Stimulated activated CD4-positive, alpha-beta T cell treated with anti-CD3 and anti-CD28 coated beads, Interleukin-4, amount 100 ng/mL, for 24 hours (primary cell): Measurements from ENCODE around the gene PRKCA.

Experiments
- DNase-seq: peaks from one replicate; pipeline ENCODE4 v3.0.0-alpha.2; 2020

The PRKCA gene

DNA sequence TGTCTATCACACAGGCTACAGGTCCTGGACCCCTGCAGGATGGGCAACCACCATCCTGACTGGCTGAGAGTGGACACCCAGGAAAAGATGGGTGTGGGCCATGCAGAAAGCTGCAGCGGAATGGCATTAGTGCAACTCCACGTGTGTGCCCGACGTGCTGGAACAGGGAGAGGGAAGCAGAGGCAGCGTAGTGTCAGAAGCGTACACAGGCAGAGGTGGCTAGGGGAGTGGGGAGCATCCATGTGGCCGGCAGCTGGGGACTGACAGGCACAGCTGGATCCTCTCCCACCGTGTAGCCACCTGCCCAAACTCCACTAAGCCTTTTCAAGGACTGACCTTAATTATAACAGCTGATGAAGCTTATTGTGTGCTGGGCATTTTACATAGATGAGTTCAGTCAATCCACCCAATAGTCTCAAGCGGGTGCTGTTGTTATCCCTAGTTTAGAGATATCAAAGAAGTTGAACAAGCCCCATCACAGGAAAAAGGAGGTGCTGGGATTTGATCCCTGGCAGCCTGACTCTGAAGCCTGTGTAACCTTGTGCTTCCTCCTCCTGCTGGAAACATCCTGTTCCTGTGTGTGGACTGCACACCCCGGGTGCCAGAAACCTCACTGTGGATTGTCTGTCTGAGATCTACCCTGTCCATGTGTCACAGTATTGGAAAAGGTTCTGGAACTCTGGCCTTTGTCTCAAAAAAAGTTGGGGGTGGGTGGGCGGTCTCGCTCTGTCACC is 114.0 kb downstream of the PRKCA start:
- no peak for DNase-seq

DNA sequence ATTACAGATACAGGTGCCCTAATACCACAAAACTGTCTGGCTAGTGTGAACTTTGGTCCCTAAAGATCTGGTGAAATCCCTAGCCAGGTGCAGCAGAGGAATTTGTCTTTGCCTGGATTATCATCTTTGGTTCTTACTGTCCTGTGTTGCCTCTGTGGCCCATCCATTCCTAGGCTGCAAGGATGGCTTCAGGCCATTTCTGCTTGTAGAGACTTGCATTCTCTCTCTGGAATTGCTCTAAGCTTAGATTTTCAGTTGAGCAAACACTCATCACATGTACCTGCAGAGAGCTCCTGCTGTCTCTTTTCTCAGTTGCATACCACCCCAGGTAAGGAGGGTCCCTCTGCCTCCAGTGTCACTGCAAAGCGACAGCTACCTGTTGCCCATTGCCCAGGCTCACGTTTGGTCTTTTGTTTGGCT is 114.9 kb downstream of the PRKCA start:
- DNase-seq, result no peak

DNA sequence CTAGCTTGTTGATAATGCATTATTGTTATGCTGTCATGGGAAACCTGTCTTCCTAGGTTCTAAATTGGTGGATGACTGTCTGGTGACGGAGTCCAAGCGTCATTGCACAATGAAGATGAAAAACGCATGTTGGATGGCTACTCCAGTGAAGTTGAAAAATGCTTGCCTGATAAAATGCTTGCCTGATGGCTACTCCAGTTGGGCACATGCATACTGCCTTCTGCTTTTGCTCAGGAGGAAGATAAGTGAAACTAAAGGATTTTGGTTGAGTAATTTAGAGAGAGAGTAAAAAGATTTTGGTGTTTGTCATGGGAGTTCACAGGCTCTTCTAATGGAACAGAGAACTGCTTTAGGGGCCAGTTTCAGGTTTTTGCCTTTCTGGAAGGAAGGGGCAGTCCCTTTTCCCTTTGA is 118.6 kb downstream of the PRKCA start:
- DNase-seq, result no peak

DNA sequence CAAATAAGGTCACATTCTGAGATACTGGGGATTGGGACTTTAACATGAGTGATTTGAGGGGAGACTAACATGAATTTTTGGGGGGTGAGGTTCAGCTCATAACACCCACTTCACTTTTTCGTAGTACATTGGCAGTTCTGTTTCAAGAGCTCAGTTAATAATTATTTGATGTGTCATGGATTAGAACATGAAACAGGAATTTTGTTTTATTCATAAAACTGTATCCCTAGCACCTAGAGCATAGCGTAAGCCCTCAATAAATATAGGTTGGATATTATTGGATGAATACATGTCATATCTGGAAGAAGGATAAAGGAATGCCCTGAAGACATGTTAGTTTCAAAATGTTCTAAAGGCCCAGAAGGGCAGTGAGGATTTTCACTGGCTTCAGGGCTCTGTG is 119.8 kb downstream of the PRKCA start:
- no peak for DNase-seq

DNA sequence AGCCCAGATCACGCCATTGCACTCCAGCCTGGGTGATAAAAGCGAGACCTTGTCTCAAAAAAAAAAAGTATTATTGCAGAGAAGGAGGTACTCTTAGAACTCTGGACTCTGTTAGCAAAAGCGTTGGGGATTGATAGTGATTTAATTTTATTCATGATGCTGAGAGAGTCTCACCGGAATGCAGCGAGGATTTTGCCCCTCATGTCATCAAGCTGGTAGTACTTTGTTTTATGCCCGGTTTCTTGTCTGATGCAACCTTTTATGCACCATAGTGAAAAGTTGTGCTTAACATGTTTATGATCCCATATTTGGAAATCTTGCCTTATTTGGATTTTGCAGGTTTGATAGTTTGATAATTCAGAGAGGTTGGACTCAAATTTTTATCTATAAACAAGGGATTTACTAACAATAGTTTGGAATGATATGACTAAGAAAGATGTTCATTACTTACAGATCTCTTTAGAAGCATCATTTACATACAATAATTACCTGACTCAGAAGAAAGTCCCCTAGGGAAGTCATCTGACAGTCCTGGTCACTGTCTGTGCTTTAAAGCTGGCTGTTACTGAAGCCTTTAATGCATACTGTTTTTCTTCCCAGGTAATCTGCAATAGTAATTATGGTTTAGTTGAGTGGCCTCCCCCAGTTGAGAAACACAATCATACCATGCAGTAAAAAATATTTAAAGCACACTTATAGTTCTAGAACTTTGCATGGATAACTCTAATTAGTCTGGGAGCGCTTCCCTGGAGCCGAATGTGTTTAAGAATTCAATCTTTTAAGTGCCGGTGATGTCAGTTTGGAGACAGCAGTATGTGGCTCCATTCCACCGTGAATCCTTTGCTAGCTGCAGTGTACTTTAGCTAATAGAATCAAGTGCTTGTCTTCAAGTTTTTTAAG is 120.9 kb downstream of the PRKCA start:
- no peak for DNase-seq

DNA sequence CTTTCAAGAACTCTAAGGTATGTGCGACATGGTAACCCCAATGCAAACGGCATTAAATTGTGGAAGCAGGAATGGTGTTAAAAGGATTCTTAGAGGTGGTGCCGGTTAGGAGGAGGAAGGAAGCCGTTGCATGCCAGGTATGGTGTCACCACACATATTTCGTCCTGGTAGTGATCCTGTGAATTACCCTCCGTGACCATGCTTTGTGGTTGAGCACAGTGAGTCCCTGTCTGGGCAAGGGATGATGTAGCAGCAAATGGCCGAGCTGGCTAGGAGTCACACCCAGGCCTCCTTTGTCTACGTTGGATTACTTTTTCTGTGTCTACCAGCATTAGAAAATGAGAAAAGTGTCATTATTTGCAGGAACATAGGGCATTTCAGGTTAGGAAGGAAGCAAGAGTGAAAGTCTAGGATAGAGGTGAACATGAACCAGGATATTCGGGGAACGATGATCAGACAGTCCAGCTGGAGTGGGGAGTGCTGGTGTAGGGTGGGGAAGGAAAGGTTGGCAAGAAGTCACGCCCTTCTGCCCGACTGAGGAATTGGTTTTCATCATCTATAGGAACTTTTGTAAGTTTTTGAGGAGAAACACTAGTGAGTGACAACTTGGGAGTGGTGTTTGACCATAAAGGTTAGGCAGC is 123.5 kb downstream of the PRKCA start:
- DNase-seq, result no peak

DNA sequence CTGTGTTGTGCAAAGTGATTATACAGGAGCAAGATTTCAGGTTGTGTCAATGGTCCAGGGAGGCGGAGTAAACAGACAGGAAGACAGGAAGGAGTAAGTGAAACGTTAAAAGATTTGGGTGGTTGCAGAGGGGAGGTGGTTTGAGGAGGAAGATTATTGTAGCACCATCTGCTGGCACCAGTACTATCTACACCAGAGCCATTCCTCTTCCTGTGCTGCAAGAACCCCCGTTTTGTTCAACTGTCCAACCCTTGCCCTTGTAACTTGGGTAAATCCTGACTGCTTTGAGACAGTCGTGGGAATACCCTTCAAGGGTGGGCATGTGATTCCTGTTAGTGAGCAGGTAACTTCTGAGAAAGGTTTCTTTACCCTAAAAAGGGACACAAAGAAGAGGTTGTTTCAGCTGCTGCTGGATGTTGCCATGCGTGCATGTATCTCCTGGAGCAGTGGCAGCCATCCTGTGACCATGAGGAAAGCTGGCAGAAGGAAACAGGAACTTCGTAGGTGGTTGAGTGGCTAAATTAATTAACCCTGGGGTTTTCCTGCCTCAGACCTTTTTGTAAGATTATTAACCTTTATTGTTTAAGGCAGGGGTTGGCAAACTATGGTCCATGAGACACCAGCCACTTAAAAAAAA is 124.1 kb downstream of the PRKCA start:
- peak; percentile 43 for DNase-seq

DNA sequence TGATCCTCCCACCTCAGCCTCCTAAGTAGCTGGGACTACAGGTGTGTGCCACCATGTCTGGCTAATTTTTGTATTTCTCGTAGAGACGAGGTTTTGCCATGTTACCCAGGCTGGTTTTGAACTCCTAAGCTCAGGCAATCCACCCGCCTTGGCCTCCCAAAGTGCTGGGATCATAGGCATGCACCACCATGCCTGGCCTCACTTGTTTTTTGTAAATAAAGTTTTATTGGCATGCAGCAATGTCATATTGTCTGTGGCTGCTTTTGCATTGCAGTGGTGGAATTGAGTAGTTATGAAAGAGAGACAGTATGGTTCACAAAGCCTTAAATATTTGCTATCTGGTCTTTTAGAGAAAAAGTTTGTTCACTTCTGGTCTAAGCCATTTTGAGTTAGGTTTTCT is 124.7 kb downstream of the PRKCA start:
- DNase-seq, result no peak

DNA sequence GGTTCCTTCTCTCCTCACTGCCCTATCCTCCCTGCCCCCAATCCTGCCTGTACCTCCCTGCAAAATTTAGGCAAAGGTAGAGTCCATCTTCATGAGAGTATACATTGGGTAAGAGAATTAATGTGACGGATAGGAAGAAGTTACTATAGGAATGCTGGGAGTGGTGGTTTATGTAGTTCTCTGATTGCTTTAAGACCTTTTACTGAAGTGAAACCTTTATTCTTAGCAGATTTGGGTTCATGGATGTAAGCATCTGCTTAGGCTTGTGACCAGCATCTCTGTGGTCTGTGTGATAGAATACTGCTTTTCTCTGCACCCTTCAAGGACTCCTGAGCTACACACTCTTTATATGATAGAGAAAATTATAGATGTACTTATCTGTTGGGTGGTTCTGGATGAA is 127.3 kb downstream of the PRKCA start:
- no peak for DNase-seq

DNA sequence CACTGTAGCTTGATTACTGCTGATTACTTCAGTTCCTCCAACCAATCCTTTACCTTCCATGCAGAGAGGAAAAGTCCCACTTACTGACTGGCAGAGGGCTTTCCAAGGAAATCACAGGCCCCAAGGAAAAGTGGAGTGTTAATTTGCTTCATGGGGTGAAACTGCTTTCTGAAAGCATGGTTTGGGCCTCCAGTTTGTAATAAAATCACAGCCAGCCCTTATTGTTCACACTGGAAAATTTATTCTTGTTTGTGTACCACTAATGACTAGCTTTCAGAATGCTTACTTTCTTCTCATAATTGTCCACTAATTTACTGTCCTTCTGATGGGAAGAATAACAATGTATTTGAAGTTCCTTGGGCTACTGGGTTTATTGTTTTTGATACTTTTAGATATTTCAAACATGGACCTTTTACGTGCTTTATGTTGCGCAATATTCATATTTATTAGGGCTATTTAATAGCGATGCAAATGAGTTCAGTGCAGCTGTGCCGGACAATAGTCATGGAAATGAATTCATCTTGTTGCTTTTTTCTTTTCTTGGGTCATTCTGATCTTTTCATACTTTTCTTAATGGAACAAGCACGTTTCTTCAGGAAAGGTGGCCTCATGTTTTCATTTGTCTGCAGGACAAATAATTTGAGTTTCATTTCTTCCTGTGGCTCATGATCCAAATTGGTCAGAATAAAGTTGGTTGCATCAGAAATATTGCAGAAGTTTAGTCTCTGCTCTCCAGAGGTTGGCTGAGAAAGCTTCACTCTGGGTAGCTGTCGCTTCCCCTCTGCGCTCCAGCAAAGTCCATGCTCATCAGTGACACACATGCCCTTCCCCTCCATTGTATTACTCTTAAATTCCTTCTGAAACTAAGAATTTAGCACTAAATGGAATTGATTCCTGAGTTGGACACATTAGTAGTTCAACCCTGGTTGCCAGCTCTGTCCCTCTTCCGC is 128.7 kb downstream of the PRKCA start:
- no peak for DNase-seq

DNA sequence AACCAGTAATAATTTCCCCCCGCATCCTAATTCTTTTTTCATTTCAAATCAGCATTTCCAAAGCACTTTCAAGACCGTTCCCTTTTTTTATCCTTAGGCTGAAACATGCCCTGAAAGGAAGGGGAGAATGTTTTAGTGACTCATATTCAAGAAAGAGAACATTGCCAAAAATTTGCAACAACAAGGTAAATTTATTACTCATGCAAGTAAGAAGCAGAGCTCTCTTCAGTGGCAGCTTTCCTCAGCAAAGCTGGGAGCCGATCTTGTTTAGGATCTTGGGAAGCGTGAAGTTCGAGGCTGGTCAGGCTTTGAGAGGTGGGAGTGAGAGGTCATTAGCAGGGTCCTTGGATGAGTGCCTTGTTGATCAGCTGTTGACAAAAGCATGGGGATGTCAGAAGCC is 129.5 kb downstream of the PRKCA start:
- no peak for DNase-seq

DNA sequence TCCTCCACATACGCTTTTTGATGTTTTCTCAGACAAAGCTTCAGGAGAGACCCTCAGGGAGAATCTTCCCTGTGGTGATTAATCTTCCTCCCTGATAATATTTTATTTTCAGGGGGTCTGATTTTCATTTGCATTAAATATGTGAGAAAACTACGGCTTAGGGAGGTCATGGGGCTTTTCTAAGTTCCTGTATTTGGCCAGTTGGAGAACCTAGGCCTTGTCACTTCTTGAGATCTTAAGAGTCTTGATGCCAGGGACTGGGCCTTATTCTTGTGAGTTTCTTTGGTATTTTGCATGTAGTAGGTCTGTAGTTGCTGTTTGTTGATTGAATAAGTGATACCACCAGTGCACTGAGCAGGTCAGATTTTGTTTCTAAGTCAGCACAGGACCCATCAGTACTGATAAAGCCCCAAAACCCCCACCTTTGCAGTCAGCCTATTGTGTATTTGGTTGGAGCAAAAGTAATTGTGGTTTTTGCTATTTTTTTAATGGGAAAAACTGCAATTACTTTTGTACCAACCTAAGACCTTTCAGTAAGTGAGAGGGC is 130.1 kb downstream of the PRKCA start:
- no peak for DNase-seq

DNA sequence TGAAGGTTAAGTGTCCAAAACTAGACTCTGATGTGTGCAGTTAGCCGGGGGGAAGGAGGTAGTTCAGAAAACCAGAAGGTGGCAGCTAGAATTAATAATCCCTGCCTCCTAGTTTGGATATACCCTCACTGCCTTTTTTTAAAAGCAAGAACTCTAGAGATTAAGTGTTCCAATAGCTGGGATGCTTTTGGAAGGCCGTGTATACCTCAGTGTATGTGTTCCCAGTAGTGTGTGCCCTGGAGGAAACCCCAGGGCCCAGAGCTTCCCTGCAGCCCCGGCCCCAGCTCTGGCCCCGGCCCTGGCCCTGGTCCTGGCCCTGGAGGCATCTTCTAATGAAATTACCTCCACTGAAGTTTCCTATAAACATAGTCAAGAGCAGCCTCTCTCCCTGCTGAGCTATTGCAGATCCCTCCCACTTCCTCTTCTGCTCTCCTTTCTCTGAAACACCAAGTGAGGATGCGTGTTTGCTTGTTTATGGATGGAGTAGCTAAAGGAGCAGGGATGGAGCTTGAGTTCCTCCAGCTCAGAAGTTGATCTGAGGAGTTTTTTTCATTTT is 130.7 kb downstream of the PRKCA start:
- DNase-seq, result no peak

DNA sequence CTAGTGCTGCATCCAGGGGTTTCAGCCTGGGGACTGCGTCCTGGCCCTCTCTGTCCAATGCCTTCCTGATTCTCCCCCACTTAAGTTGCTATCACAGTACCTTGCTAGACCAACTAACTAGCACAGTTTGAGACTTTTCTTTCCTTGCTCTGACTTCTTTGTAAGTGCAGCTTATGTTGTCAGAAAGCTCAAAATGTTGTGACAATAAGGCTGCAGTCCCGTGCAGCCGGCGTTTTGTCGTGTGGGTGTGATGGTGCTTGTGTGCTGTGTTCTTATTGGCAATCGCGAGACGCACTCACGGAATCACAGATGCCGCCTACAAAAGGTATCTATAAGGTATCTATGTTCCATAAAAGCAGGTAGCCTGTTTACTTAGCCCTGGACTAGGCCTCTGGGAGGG is 132.8 kb downstream of the PRKCA start:
- no peak for DNase-seq

DNA sequence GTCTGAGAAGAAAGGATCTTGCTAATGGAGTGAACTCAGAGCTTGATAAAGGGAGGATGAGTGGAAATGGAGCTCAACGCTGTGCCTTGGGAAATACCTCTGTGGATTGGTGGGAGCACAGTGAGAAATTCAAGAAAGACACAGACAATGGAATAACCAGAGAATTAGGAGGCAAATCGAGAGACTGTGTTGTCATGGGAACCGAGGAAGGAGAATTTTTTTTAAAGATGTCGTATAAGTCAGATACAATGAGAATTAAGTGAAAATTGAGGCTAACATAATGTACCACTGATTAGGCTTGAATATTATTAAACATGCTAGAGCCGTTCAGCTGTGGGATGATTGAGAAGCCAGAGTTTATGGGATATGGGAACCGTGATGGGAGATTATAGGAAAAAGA is 134.2 kb downstream of the PRKCA start:
- DNase-seq, result no peak

DNA sequence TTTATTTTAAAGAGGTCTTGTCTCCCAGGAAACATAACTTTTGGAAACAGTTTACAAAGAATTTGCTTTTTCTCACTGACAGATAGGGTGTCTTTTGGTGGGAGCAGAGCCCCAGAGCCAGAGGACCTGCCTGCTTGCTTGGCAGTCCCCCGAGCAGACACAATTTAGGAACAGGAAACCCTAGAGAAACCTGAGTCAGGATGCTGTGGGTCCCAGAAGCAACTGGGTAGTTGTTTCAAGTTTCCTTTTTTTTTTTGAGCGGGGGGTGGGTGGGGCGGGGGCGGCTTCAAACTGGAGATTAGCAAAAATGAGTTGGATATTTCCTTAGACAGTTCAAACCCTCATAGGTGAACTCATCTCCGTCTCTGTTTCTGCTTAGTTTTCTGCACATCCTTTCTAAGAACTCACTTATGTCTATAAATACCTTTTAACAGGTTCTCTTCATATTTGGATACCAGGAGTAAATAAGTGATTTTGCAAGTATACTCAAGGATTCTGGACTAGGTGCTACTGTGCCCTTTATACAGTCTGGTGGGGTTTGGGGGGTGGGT is 135.1 kb downstream of the PRKCA start:
- no peak for DNase-seq

DNA sequence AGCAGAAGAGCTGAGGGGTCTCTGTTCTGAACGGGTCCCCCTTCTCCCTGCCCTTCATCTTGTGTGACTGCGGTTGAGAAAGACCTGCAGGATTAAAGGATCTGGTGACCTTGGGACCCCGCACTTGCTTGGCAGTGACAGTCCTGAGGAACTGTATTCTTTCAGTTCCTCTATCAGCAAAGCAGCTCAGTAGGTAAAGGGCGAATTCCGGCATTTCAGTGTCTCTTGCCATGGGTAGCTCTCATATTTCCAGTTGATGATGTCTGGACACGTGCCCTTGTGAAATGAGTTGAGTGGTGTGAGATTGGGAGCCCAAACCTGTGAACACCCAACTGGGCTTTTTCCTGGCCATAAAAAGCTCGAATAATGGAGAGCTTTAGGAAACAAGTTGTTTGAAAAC is 135.7 kb downstream of the PRKCA start:
- DNase-seq, result no peak

DNA sequence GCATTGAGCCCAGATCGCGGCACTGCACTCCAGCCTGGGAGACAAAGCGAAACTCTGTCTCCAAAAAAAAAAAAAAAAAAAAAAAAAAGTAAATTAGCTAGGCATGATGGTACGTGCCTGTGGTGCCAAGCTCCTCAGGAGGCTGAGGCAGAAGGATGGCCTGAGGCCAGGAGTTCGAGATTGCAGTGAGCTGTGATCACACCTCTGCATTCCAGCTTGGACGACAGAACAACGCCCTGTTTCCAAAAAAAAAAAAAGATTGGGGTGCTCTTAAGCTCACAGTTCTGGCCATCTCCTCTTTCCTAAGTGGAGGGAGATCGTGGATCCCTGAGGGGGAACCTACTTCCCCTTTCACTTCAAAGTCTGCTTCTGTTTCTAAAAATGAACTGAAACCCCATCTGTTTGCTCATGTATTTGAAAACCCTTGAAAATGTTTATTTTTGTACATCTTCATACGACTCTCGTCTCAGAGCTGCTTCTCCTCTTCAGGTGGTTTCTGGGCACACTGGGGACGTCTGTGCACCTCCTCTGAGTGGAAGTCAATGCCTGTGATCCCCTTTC is 138.8 kb downstream of the PRKCA start:
- DNase-seq, result no peak

DNA sequence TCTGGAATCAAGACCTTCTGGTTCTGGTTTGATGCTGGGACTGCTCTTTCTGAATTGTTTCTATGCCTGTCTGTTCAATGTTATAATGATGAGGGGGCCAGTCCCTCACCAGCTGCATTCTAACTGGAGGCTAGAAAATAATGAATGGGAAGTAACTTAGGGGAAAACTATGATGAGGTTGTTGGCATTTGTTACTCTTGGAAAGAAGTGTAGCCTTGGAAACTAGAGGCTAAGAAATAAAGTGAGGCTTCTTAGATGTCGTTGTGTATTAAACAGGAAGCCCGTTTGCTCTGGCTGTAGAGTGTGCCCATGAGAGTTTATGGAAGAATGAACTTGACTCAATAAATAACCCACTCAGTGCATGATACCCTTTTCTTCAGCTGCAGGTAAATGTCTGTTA is 140.8 kb downstream of the PRKCA start:
- DNase-seq, result no peak

DNA sequence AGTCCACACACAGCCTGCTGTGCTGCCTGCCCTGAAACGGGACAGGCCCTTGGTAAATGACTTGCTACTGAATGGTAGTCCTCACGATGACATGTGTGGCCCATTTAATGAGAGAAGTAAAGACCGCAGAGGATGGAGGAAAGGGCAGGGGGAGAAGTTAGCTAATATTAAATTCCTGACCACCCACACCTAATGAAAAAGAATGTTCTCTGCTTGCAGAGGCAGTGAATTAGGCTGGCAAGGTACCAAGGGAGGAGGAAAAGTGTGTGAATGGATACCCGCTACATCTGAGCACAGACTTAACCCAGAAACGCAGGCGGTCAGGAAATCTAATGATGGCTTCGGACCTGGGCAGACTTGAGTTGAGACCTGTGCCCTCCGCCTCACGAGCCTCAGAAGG is 141.2 kb downstream of the PRKCA start:
- DNase-seq, result no peak

DNA sequence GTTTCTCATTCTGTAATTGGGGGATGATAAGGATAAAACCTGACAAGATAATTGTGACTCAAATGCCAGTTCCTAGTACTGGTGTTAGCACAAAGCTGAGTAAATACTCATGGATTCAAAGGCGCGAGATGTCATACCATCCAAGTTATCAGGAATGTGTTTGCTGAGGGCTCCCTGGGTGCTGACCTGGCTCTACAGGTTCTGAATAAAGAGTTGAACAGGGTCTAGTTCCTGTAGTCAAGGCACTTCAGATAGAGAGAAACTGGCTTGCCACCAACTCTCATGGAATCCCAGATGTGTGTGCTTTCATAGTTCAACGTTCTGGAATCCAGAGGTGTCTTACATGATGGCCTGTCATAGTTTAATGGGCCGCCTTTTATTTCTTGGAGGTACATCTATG is 141.6 kb downstream of the PRKCA start:
- DNase-seq, result no peak
